HG03095 (cell line): ENCODE measurements around the gene EIF4H.
"Not testable (repeated sequence)": the region's sequence is repeated elsewhere in the genome, so short reads cannot be mapped to it uniquely, and the experiment has no call there.

Source experiments
- ATAC-seq: cut with Tn5 transposase; IDR thresholded peaks from one replicate; pipeline ENCODE4 v1.9.1; 2021; ENCODE audit warnings: moderate library complexity; ENCODE audit not compliant: unreplicated experiment

EIF4H gene

GRCh38 chr7:74173866-74174605 is at the start of gene EIF4H:
TSS of gene EIF4H (plus strand) at chr7:74174356. CDS start at chr7:74174384, 28 bp downstream.
- peak; percentile 65 for ATAC-seq

- ATAC-seq, result no peak
Observed at GRCh38 chr7:74126220-74126880, 47.8 kb upstream of the EIF4H start.

- no peak for ATAC-seq
Observed at GRCh38 chr7:74129887-74130286, 44.3 kb upstream of the EIF4H start.

- no peak for ATAC-seq
Observed at GRCh38 chr7:74130518-74130917, 43.6 kb upstream of the EIF4H start.

- ATAC-seq, result no peak
Observed at GRCh38 chr7:74134117-74134620, 40.0 kb upstream of the EIF4H start.

GRCh38 chr7:74138334-74138867 is 35.8 kb upstream of the EIF4H start:
- ATAC-seq, result no peak

- ATAC-seq, result no peak
Observed at GRCh38 chr7:74138945-74139843, 35.0 kb upstream of the EIF4H start.

- no peak for ATAC-seq
Observed at GRCh38 chr7:74141705-74142104, 32.5 kb upstream of the EIF4H start.

- no peak for ATAC-seq
Observed at GRCh38 chr7:74143383-74143782, 30.8 kb upstream of the EIF4H start.

- ATAC-seq, result no peak
Observed at GRCh38 chr7:74148491-74148890, 25.7 kb upstream of the EIF4H start.

- ATAC-seq, result no peak
Observed at GRCh38 chr7:74149071-74149470, 25.1 kb upstream of the EIF4H start.

- no peak for ATAC-seq
Observed at GRCh38 chr7:74149603-74150002, 24.6 kb upstream of the EIF4H start.

GRCh38 chr7:74153736-74154135 is 20.4 kb upstream of the EIF4H start:
- no peak for ATAC-seq

GRCh38 chr7:74155810-74156395 is 18.3 kb upstream of the EIF4H start:
- no peak for ATAC-seq

GRCh38 chr7:74157605-74158004 is 16.6 kb upstream of the EIF4H start:
- ATAC-seq, result no peak

GRCh38 chr7:74164985-74165456 is 9.1 kb upstream of the EIF4H start:
- ATAC-seq, result no peak

GRCh38 chr7:74165867-74166593 is 8.1 kb upstream of the EIF4H start:
- no peak for ATAC-seq

- ATAC-seq, result not testable (repeated sequence)
Observed at GRCh38 chr7:74167324-74167723, 6.8 kb upstream of the EIF4H start.

- ATAC-seq, result no peak
Observed at GRCh38 chr7:74173074-74173473, 1.1 kb upstream of the EIF4H start.

GRCh38 chr7:74173491-74173865 is 678 bp upstream of the EIF4H start:
- no peak for ATAC-seq
